HEK293 (cell line): ENCODE measurements around the gene GAD1.
A peak's percentile ranks its signal among the peaks of the same experiment; 100 is the strongest.

Experiments
- CTCF ChIA-PET: fragments of 350-600 bp; formaldehyde crosslinking; extraction: SDS; loops from one replicate; lab custom pipeline; 2021; ENCODE audit warnings: antibody characterized with exemption; lab: Yijun Ruan, JAX
- POLR2A ChIA-PET: fragments of 300-600 bp; formaldehyde crosslinking; extraction: SDS; loops from one replicate; lab custom pipeline; 2020; ENCODE audit warnings: antibody characterized with exemption, inconsistent platforms; lab: Yijun Ruan, JAX
- H3K27ac ChIP-seq: fragments of 200-500 bp; sonication (Bioruptor generic); 2 replicates; pipeline ENCODE4 v1.5.1; 2014; ENCODE audit warnings: low read depth, low read length, control low read depth, inconsistent platforms; ENCODE audit errors: extremely low read depth
- H3K36me3 ChIP-seq, 2 experiments: fragments of 200-500 bp in 1 of 2; sonication (Bioruptor generic) in 1 of 2; 1 replicate in 1 of 2; 2 replicates in 1 of 2; pipeline ENCODE4 v1.5.1; 2014 to 2017; ENCODE audit warnings: inconsistent platforms in 2 of 2, low read length in 2 of 2; ENCODE audit not compliant: control insufficient read depth in 2 of 2, insufficient read depth in 1 of 2
- H3K4me1 ChIP-seq: fragments of 200-500 bp; sonication (Bioruptor generic); 2 replicates; pipeline ENCODE4 v1.5.1; 2014; ENCODE audit warnings: mild to moderate bottlenecking, low read length, inconsistent platforms; ENCODE audit not compliant: control insufficient read depth, insufficient read depth
- H3K4me3 ChIP-seq: 2 replicates; pipeline ENCODE4 v1.5.1; 2011; ENCODE audit warnings: low read depth, mild to moderate bottlenecking, control low read depth, low read length, moderate library complexity
- H3K9me3 ChIP-seq: fragments of 200-500 bp; sonication (Bioruptor generic); 2 replicates; pipeline ENCODE4 v1.5.1; 2014; ENCODE audit warnings: low read depth, low read length, inconsistent platforms; ENCODE audit not compliant: control insufficient read depth, insufficient read depth
- BCL11B ChIP-seq: fragments of 450-650 bp; formaldehyde crosslinking; IDR thresholded peaks from 2 replicates; pipeline ENCODE4 v1.5.1; 2016; ENCODE audit warnings: low read depth, missing biosample characterization, missing genetic modification characterization
- CTCF ChIP-seq: fragments of 450-650 bp; formaldehyde crosslinking; IDR thresholded peaks from 2 replicates; pipeline ENCODE4 v1.5.1; 2016; ENCODE audit warnings: missing biosample characterization, missing genetic modification characterization
- GLIS1 ChIP-seq: fragments of 450-650 bp; formaldehyde crosslinking; IDR thresholded peaks from 2 replicates; pipeline ENCODE4 v1.5.1; 2016; ENCODE audit warnings: missing biosample characterization, missing genetic modification characterization
- KLF16 ChIP-seq: fragments of 450-650 bp; formaldehyde crosslinking; IDR thresholded peaks from 2 replicates; pipeline ENCODE4 v1.5.1; 2017; ENCODE audit warnings: missing biosample characterization, missing genetic modification characterization
- PATZ1 ChIP-seq: fragments of 450-650 bp; formaldehyde crosslinking; IDR thresholded peaks from 2 replicates; pipeline ENCODE4 v1.5.1; 2016; ENCODE audit warnings: missing biosample characterization, missing genetic modification characterization
- PRDM10 ChIP-seq: fragments of 450-650 bp; formaldehyde crosslinking; IDR thresholded peaks from 2 replicates; pipeline ENCODE4 v1.5.1; 2016; ENCODE audit warnings: missing biosample characterization, missing genetic modification characterization
- SCRT2 ChIP-seq: fragments of 450-650 bp; formaldehyde crosslinking; IDR thresholded peaks from 2 replicates; pipeline ENCODE4 v1.5.1; 2016; ENCODE audit warnings: missing biosample characterization, missing genetic modification characterization
- TSHZ1 ChIP-seq: fragments of 450-650 bp; formaldehyde crosslinking; IDR thresholded peaks from 2 replicates; pipeline ENCODE4 v1.5.1; 2016; ENCODE audit warnings: missing biosample characterization, missing genetic modification characterization, borderline replicate concordance
- ZBTB48 ChIP-seq: fragments of 450-650 bp; formaldehyde crosslinking; IDR thresholded peaks from 2 replicates; pipeline ENCODE4 v1.5.1; 2016; ENCODE audit warnings: missing biosample characterization, missing genetic modification characterization
- ZNF184 ChIP-seq: fragments of 450-650 bp; IDR thresholded peaks from 2 replicates; pipeline ENCODE4 v1.5.1; 2018; ENCODE audit warnings: missing biosample characterization, mild to moderate bottlenecking, missing genetic modification characterization
- ZNF221 ChIP-seq: fragments of 450-650 bp; formaldehyde crosslinking; IDR thresholded peaks from 2 replicates; pipeline ENCODE4 v1.5.1; 2017; ENCODE audit warnings: missing biosample characterization, missing genetic modification characterization, borderline replicate concordance
- ZNF366 ChIP-seq: fragments of 450-650 bp; formaldehyde crosslinking; conservative IDR thresholded peaks from 2 replicates; pipeline ENCODE4 v1.5.1; 2016; ENCODE audit warnings: missing biosample characterization, missing genetic modification characterization
- ZNF514 ChIP-seq: fragments of 450-650 bp; formaldehyde crosslinking; IDR thresholded peaks from 2 replicates; pipeline ENCODE4 v1.5.1; 2016; ENCODE audit warnings: missing biosample characterization, missing genetic modification characterization
- ZNF571 ChIP-seq: fragments of 450-650 bp; formaldehyde crosslinking; IDR thresholded peaks from 2 replicates; pipeline ENCODE4 v1.5.0; 2017; ENCODE audit warnings: missing biosample characterization, missing genetic modification characterization
- ZNF585B ChIP-seq: fragments of 450-650 bp; formaldehyde crosslinking; IDR thresholded peaks from 2 replicates; pipeline ENCODE4 v1.5.1; 2016; ENCODE audit warnings: missing biosample characterization, missing genetic modification characterization
- ZNF645 ChIP-seq: fragments of 450-650 bp; formaldehyde crosslinking; IDR thresholded peaks from 2 replicates; pipeline ENCODE4; 2016; ENCODE audit warnings: missing biosample characterization, missing genetic modification characterization
- ZNF654 ChIP-seq: fragments of 450-650 bp; formaldehyde crosslinking; IDR thresholded peaks from 2 replicates; pipeline ENCODE4 v1.5.1; 2016; ENCODE audit warnings: low read depth, missing biosample characterization, missing genetic modification characterization
- ZNF658 ChIP-seq: fragments of 450-650 bp; formaldehyde crosslinking; IDR thresholded peaks from 2 replicates; pipeline ENCODE4; 2016; ENCODE audit warnings: missing biosample characterization, missing genetic modification characterization
- ZNF660 ChIP-seq: fragments of 450-650 bp; IDR thresholded peaks from 2 replicates; pipeline ENCODE4 v1.5.1; 2018; ENCODE audit warnings: missing biosample characterization, mild to moderate bottlenecking, missing genetic modification characterization
- ZNF768 ChIP-seq: fragments of 450-650 bp; formaldehyde crosslinking; IDR thresholded peaks from 2 replicates; pipeline ENCODE4 v1.5.1; 2018; ENCODE audit warnings: missing biosample characterization, mild to moderate bottlenecking, missing genetic modification characterization
- ZXDB ChIP-seq: fragments of 450-650 bp; formaldehyde crosslinking; IDR thresholded peaks from 2 replicates; pipeline ENCODE4 v1.5.1; 2016; ENCODE audit warnings: missing biosample characterization, missing genetic modification characterization

Gene GAD1

GRCh38 chr2:170806548-170806947, 10.1 kb upstream of the GAD1 start:
- Histone ChIP-seq H3K27ac (no peak overlapping the region), H3K4me3 (no peak overlapping the region), H3K36me3 (no peaks in the 10 kb centered on the region), H3K4me1 (no peaks in the 10 kb centered on the region), H3K9me3 (no peaks in the 10 kb centered on the region)
- ChIA-PET CTCF (interaction anchor here (1.3 to 2.8 kb wide), 3 partner anchors 9 to 437 kb away, joined by 4 to 11 read pairs (median 5); no protein-coding TSS in a partner anchor), POLR2A (no interaction called here)
- TF ChIP-seq KLF16 (tag by site-specific recombination) = no peak
- TF ChIP-seq PATZ1 (tag by site-specific recombination) = no peak
- TF ChIP-seq BCL11B (tag by site-specific recombination) = no peak
- no peak for TF ChIP-seq TSHZ1 (tag by site-specific recombination)
- no peak for TF ChIP-seq ZNF571 (tag by site-specific recombination)
- no peak for TF ChIP-seq ZNF514 (tag by site-specific recombination)
- TF ChIP-seq ZNF184 = no peak
- TF ChIP-seq ZBTB48 (tag by site-specific recombination) = no peak
- TF ChIP-seq ZNF768 = no peak

GRCh38 chr2:170812710-170813600, 3.7 kb upstream of the GAD1 start:
- POLR2A ChIA-PET = no interaction called here
- Histone ChIP-seq H3K4me3 (no peak overlapping the region; the same call in none of the 2 replicates), H3K4me1 (no peaks in the 10 kb centered on the region), H3K27ac (no peak overlapping the region), H3K9me3 (no peaks in the 10 kb centered on the region), H3K36me3 (no peaks in the 10 kb centered on the region)
- CTCF ChIA-PET = interaction anchor here (0.6 to 6.4 kb wide), 53 partner anchors 9 to 994 kb away, joined by 3 to 115 read pairs (median 4); no protein-coding TSS in a partner anchor
- TF ChIP-seq ZNF366 (tag by site-specific recombination) = peak; percentile 55; the same call in 1 of the 2 replicates
- peak; percentile 56 for TF ChIP-seq PRDM10 (tag by site-specific recombination)
- no peak for TF ChIP-seq ZNF571 (tag by site-specific recombination)
- TF ChIP-seq SCRT2 (tag by site-specific recombination) = peak; percentile 74
- TF ChIP-seq ZXDB (tag by site-specific recombination) = no peak
- TF ChIP-seq ZNF658 (tag by site-specific recombination) = no peak
- 0 out of 2 replicates have a peak, but pooled peaks have one; percentile 51 for TF ChIP-seq ZNF660
- TF ChIP-seq ZNF645 = no peak
- peak; percentile 51; the same call in 1 of the 2 replicates for TF ChIP-seq CTCF
- no peak for TF ChIP-seq ZNF221 (tag by site-specific recombination)
- TF ChIP-seq ZNF585B (tag by site-specific recombination) = no peak
- peak; percentile 81 for TF ChIP-seq ZNF654
- peak; percentile 26; the same call in 1 of the 2 replicates for TF ChIP-seq GLIS1 (tag by site-specific recombination)
